GM12878 (cell line): ENCODE measurements around the gene PLA2G4A. TPM values are rescaled to one million over a fixed set of nuclear protein-coding genes. Genes with fewer than 3 reads are reported as not detected.

Experiments
- ATAC-seq: fragments of 200-7000 bp; cut with Tn5 transposase; 3 replicates; pipeline ENCODE4 v1.9.1; 2020; ENCODE audit warnings: mild to moderate bottlenecking, moderate library complexity
- BruUV-seq: library from RNA; stranded (reverse); fragments of 400-500 nt; replicated peaks from 2 replicates; lab custom pipeline; 2021; lab: Mats Ljungman, UMichigan
- CTCF ChIA-PET: fragments of 300-600 bp; sonication (Branson Sonifier 250); formaldehyde crosslinking; extraction: SDS; loops from one replicate; lab custom pipeline; 2021; ENCODE audit warnings: inconsistent platforms; lab: Yijun Ruan, JAX
- POLR2A ChIA-PET: fragments of 350-600 bp; formaldehyde crosslinking; extraction: SDS; loops from one replicate; lab custom pipeline; 2021; ENCODE audit warnings: inconsistent platforms; lab: Charles Lee
- RAD21 ChIA-PET: fragments of 300-600 bp; sonication (Branson Sonifier 250); formaldehyde crosslinking; loops from one replicate; lab custom pipeline; 2023; ENCODE audit warnings: antibody characterized with exemption; ENCODE audit not compliant: unreplicated experiment; lab: Charles Lee
- SMC1A ChIA-PET: fragments of 300-600 bp; sonication (Branson Sonifier 250); formaldehyde crosslinking; loops from one replicate; lab custom pipeline; 2023; ENCODE audit not compliant: unreplicated experiment, uncharacterized antibody; lab: Charles Lee
- DNase-seq: peaks from one replicate; pipeline ENCODE4 v3.0.0-alpha.2; 2011; ENCODE audit warnings: low read depth, low spot score
- FAIRE-seq: peaks from 3 replicates; lab custom pipeline; 2011; peaks lifted over from hg19 to GRCh38; lab: Jason Lieb, UNC
- H2AFZ ChIP-seq: 2 replicates; pipeline ENCODE4 v1.6.0; 2011; ENCODE audit warnings: low read depth, low read length, control low read depth; ENCODE audit not compliant: control insufficient read depth
- H3K27ac ChIP-seq: 2 replicates; pipeline ENCODE4 v1.5.1; 2011; ENCODE audit warnings: control low read depth; ENCODE audit not compliant: control insufficient read depth, insufficient read depth
- H3K27me3 ChIP-seq, 2 experiments: replicated peaks in 1 of 2; 2 replicates each; pipeline versions ENCODE4 v1.6.0 to v1.6.1; 2011; ENCODE audit warnings: low read length in 1 of 2; ENCODE audit not compliant: control insufficient read depth in 2 of 2, insufficient read depth in 2 of 2
- H3K36me3 ChIP-seq, 2 experiments: 2 replicates each; pipeline ENCODE4 v1.5.1; 2011; ENCODE audit warnings: low read length in 1 of 2; ENCODE audit not compliant: control insufficient read depth in 2 of 2, insufficient read depth in 2 of 2
- H3K4me1 ChIP-seq: 2 replicates; pipeline ENCODE4 v1.6.1; 2011; ENCODE audit warnings: mild to moderate bottlenecking, low read length, moderate library complexity, mixed read lengths; ENCODE audit not compliant: control insufficient read depth, insufficient read depth
- H3K4me2 ChIP-seq: 2 replicates; pipeline ENCODE4 v1.6.0; 2011; ENCODE audit warnings: control low read depth; ENCODE audit not compliant: control insufficient read depth, insufficient read depth
- H3K4me3 ChIP-seq: fragments of 200-600 bp; sonication (generic); 2 replicates; pipeline ENCODE4 v1.5.1; 2016
- H3K79me2 ChIP-seq: 2 replicates; pipeline ENCODE4 v1.6.0; 2011; ENCODE audit warnings: low read length; ENCODE audit not compliant: control insufficient read depth, insufficient read depth
- H3K9ac ChIP-seq: 2 replicates; pipeline ENCODE4 v1.8.0; 2011; ENCODE audit warnings: low read length, control low read depth, mixed read lengths; ENCODE audit not compliant: control insufficient read depth, insufficient read depth
- H3K9me3 ChIP-seq: replicated peaks from 3 replicates; pipeline ENCODE4 v1.5.1; 2011; ENCODE audit warnings: mild to moderate bottlenecking, low read length; ENCODE audit not compliant: control insufficient read depth, insufficient read depth
- H4K20me1 ChIP-seq: 2 replicates; pipeline ENCODE4 v1.6.0; 2011; ENCODE audit not compliant: control insufficient read depth, insufficient read depth
- BCL11A ChIP-seq: IDR thresholded peaks from 2 replicates; pipeline ENCODE4 v1.6.1; 2011; ENCODE audit warnings: low read depth, low read length
- CBX3 ChIP-seq: fragments of 200-600 bp; sonication (generic); IDR thresholded peaks from 2 replicates; pipeline ENCODE4 v1.6.1; 2016; ENCODE audit warnings: low read depth, borderline replicate concordance
- CEBPB ChIP-seq, 2 experiments: fragments of 150-350 bp in 1 of 2; IDR thresholded peaks; 2 replicates each; pipeline ENCODE4 v1.6.1; 2012 to 2014; ENCODE audit warnings: low read depth in 2 of 2, low read length in 2 of 2, borderline replicate concordance in 1 of 2, inconsistent platforms in 1 of 2
- EZH2 ChIP-seq: IDR thresholded peaks from 2 replicates; pipeline ENCODE4 v1.6.1; 2012; ENCODE audit warnings: low read depth, mild to moderate bottlenecking, control low read depth, inconsistent platforms, low read length, borderline replicate concordance; ENCODE audit not compliant: control insufficient read depth
- RCOR1 ChIP-seq: conservative IDR thresholded peaks from 2 replicates; pipeline ENCODE4 v1.6.1; 2012; ENCODE audit warnings: low read depth, low read length, improper control_type of control experiment
- ZNF274 ChIP-seq: IDR thresholded peaks from one replicate; pipeline ENCODE4 v1.8.0; 2011; ENCODE audit not compliant: insufficient read length, insufficient read depth
- WGBS: methylation state at CpG from one replicate; pipeline ENCODE4 v1.1.6; 2016; ENCODE audit warnings: low lambda C conversion rate; ENCODE audit not compliant: insufficient replicate concordance, insufficient coverage; ENCODE audit errors: missing lambda C conversion rate; 5-methylcytosine and 5-hydroxymethylcytosine counted together
- in situ Hi-C: fragments of 300-500 bp; cut with MboI; formaldehyde crosslinking; loops from 9 replicates; pipeline ENCODE4 v1.14.3; 2018; ENCODE audit warnings: mixed read lengths
- intact Hi-C: fragments of 100-400 bp; cut with micrococcal nuclease; formaldehyde crosslinking; loops from one replicate; pipeline ENCODE4 v1.14.2; 2022; ENCODE audit not compliant: unreplicated experiment
- polyA plus RNA-seq, 11 experiments: library from polyadenylated mRNA; depleted of rRNA in 4 of 11; unstranded in 6 of 11; stranded (reverse) in 5 of 11; fragments of >200 nt; fragmentation: Nextera tagmentation in 4 of 11; fragmentation: Illumina TruSeq in 1 of 11; extraction: Ambion mirVana in 4 of 11; extraction: Trizol in 1 of 11; gene quantifications; 1 replicate in 1 of 11; 2 replicates in 10 of 11; pipeline versions ENCODE4 v1.2.1 to v1.2.3, GENCODE V29; 2011 to 2016; ENCODE audit warnings: inconsistent platforms in 2 of 11, missing spikeins in 2 of 11, low read depth in 1 of 11
- total RNA-seq, 4 experiments: library from RNA; depleted of rRNA in 3 of 4; stranded (reverse); fragments of >200 nt in 3 of 4; fragmentation: Illumina TruSeq in 1 of 4; extraction: Trizol in 1 of 4; gene quantifications; 2 replicates each; pipeline versions ENCODE4 v1.2.1 to v1.2.3, GENCODE V29; 2013 to 2021
- TF ChIP-seq, protein P1 (sequence below): fragments of 450-650 bp; IDR thresholded peaks from 2 replicates; pipeline ENCODE4 v1.6.1; 2014; ENCODE audit warnings: mild to moderate bottlenecking
- TF ChIP-seq, protein P2 (sequence below): IDR thresholded peaks from 2 replicates; pipeline ENCODE4 v1.6.1; 2012; ENCODE audit warnings: low read depth, low read length, improper control_type of control experiment
- TF ChIP-seq, protein P3 (sequence below): fragments of 450-650 bp; IDR thresholded peaks from 2 replicates; pipeline ENCODE4 v1.6.1; 2018; ENCODE audit warnings: mild to moderate bottlenecking, low read depth, moderate library complexity; ENCODE audit not compliant: partially characterized antibody

The PLA2G4A gene
- total and polyA plus RNA-seq, 10 of the 15 experiments (the other 5 are each of a cell fraction or from before 2014, with no cell fraction given): 0.70 to 3.3 (median 1.5) TPM; not detected in 1

DNA sequence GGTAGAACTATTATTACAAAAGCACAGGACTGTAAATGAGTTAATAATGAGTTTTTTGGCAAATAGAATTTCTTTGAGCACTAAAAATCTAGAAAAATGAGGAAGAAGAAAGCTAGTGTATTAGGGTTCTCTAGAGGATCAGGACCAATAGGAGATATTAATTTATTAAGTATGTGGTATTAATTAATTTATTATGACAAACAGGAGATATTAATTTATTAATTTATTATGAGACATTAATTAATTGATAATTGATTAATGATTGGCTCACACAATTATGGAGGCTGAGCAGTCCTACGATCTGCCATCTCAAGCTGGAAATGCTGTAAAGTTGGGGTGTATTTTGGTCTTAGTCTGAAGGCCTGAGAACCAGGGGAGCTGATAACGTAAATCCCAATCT lies 31.2 kb downstream of the PLA2G4A start:
- no peaks in the 10 kb centered on the region for H3K4me1 ChIP-seq
- H3K9ac ChIP-seq: no peak overlapping the region
- in situ Hi-C loops (no loop called here), intact Hi-C loops (loop anchor here (10.0 kb wide), 1 partner anchor 55 kb away; no protein-coding TSS in a partner anchor)
- H4K20me1 ChIP-seq: no peaks in the 10 kb centered on the region
- no peaks in the 10 kb centered on the region for H3K36me3 ChIP-seq
- no TSS peak for BruUV-seq
- H3K4me2 ChIP-seq: no peak overlapping the region
- POLR2A ChIA-PET: no interaction called here
- FAIRE-seq (no peak), ATAC-seq (no peak), DNase-seq (no peak)
- H3K27ac ChIP-seq: no peak overlapping the region
- H3K27me3 ChIP-seq: no peaks in the 10 kb centered on the region
- no peaks in the 10 kb centered on the region for H3K79me2 ChIP-seq
- CTCF ChIA-PET: interaction anchor here (1.3 kb wide), 1 partner anchor 137 kb away, joined by 5 read pairs; no protein-coding TSS in a partner anchor
- no peak overlapping the region for H3K4me3 ChIP-seq
- H2AFZ ChIP-seq: no peak overlapping the region
- TF ChIP-seq, protein P1, sequence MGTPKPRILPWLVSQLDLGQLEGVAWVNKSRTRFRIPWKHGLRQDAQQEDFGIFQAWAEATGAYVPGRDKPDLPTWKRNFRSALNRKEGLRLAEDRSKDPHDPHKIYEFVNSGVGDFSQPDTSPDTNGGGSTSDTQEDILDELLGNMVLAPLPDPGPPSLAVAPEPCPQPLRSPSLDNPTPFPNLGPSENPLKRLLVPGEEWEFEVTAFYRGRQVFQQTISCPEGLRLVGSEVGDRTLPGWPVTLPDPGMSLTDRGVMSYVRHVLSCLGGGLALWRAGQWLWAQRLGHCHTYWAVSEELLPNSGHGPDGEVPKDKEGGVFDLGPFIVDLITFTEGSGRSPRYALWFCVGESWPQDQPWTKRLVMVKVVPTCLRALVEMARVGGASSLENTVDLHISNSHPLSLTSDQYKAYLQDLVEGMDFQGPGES: no peak
- TF ChIP-seq, protein P2, sequence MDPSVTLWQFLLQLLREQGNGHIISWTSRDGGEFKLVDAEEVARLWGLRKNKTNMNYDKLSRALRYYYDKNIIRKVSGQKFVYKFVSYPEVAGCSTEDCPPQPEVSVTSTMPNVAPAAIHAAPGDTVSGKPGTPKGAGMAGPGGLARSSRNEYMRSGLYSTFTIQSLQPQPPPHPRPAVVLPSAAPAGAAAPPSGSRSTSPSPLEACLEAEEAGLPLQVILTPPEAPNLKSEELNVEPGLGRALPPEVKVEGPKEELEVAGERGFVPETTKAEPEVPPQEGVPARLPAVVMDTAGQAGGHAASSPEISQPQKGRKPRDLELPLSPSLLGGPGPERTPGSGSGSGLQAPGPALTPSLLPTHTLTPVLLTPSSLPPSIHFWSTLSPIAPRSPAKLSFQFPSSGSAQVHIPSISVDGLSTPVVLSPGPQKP: no peak
- TF ChIP-seq BCL11A (no peak), EZH2 (no peak), CBX3 (no peak), ZNF274 (no peak), RCOR1 (no peak), CEBPB (IDR thresholded peaks at IDR 0.05; ENCODE audit: borderline replicate concordance in 1 of 2, low read depth in 2 of 2, low read length in 2 of 2) (no peak)
- TF ChIP-seq, protein P3, sequence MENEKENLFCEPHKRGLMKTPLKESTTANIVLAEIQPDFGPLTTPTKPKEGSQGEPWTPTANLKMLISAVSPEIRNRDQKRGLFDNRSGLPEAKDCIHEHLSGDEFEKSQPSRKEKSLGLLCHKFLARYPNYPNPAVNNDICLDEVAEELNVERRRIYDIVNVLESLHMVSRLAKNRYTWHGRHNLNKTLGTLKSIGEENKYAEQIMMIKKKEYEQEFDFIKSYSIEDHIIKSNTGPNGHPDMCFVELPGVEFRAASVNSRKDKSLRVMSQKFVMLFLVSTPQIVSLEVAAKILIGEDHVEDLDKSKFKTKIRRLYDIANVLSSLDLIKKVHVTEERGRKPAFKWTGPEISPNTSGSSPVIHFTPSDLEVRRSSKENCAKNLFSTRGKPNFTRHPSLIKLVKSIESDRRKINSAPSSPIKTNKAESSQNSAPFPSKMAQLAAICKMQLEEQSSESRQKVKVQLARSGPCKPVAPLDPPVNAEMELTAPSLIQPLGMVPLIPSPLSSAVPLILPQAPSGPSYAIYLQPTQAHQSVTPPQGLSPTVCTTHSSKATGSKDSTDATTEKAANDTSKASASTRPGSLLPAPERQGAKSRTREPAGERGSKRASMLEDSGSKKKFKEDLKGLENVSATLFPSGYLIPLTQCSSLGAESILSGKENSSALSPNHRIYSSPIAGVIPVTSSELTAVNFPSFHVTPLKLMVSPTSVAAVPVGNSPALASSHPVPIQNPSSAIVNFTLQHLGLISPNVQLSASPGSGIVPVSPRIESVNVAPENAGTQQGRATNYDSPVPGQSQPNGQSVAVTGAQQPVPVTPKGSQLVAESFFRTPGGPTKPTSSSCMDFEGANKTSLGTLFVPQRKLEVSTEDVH: no peak
- RAD21 ChIA-PET: no interaction called here
- H3K9me3 ChIP-seq: no peaks in the 10 kb centered on the region
- SMC1A ChIA-PET: no interaction called here
- WGBS: 38% methylated on average over 2 of the region's 2 CpGs
